Measurements from ENCODE around the gene CTDSPL2.

GRCh38 chr15:44485880-44486279 is 58.5 kb downstream of the CTDSPL2 start:
- TF ChIP-seq EZH2 (IDR thresholded peaks at IDR 0.05; ENCODE audit: insufficient read depth, poor library complexity, severe bottlenecking): no peak
- no peak for TF ChIP-seq EZH2phosphoT487 (IDR thresholded peaks at IDR 0.05; ENCODE audit: insufficient read depth, low read depth)
